Activated CD4-positive, alpha-beta T cell treated with anti-CD3 and anti-CD28 coated beads, Interleukin-2, amount 50 U/mL, for 24 hours (primary cell): ENCODE data around the gene TIGIT.

Experiments
- DNase-seq, 2 donors: peaks; one replicate each; pipeline ENCODE4 v3.0.0-alpha.2; 2020; ENCODE audit warnings: low read depth in 1 of 2, low spot score in 1 of 2

Gene TIGIT

DNA sequence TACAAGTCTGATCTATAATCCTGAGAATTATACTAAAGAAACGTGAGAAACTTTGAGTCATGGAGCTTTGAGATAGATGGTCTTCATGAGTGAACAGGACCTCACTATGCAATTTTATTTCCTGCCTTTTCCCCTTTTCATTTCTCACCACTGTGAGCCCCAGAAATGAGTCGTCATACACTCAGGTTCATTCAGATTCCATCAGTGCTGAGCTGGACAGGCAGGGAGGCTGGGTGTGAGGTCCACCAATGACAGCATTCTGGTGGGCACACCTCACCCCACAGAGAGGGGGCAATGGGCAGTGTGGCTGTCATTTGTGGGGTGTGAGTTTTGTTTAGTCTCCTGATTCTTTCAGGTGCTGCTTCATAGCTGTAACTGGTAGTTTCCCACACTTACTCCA is 16.9 kb downstream of the TIGIT start:
- no peak for DNase-seq

DNA sequence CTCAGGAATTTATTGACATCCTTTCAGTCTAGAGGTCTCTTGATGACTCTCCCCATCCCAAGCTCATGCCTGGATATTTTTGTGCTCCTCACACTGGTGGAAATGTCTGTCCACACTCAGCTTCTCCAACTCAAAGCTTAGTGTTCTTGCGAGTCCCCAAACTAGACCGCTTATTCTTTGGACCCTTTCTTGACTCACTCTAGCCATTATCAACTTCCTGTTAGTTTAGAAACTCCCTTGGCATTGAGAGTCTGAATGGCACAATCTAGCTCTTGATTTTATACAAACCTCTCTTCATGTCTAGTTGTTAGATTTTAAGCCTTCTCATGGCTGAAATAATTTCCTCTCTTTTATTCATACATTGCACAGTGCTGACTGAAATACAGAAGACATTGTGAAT is 19.6 kb downstream of the TIGIT start:
- no peak for DNase-seq

DNA sequence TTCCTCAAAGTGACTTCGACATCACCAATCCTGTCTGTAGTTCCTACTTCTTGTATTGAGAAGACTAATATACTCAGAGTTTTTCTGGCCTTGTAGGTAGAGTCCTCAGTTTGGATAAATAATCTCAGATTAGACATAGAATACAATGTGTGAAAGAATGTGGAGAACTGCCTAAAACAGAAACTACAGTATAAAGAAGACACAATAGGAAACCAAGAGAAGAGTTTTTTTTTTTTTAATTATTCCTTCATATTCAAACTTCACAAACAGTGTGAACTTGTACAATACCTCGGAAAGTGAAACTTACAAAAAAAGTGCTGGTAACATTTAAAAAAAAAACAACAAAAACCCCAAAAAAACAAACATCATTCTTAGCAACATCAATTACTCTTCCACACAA is 20.5 kb downstream of the TIGIT start:
- DNase-seq, result no peak

DNA sequence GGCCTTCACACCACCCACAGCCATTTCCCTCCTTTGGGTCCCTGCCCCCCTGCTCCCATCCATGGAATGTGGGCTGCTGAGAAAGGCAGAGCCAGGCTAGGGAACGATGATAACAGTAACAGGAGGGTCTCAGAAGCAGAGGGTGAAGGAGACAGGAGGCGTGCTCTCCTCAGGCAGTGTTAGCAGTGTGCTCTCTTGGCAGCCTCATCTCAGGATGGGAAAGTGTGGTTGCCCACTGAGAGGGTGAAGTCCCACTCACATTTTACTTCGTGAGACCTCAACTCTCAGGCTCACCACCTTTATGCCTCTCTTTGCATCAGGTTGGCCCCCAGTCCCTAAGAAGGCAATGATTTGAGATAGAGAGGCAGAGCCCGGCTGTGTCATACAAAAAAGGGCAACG is 24.5 kb downstream of the TIGIT start:
- DNase-seq, result no peak

DNA sequence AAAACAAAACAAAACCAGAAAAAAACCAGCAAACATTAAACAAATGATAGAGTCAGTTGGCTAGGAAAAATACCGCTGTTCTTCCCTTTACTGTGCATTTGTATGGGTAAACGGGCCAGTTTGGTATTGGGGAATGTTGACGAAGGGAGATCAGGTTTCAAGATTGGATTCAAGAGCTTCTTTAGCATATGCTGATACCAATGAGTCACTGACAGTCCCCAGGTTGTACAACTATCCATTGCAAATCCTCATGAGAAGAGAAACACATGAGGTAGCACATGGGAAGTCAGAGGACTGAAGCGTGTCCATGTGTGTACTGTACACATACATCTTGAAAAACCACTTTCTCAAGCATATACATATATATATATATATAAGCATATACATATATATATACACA is 25.6 kb downstream of the TIGIT start:
- DNase-seq, result no peak

- no peak for DNase-seq
These were observed 26.4 kb downstream of the TIGIT start for GRCh38 chr3:114320246-114320645.

DNA sequence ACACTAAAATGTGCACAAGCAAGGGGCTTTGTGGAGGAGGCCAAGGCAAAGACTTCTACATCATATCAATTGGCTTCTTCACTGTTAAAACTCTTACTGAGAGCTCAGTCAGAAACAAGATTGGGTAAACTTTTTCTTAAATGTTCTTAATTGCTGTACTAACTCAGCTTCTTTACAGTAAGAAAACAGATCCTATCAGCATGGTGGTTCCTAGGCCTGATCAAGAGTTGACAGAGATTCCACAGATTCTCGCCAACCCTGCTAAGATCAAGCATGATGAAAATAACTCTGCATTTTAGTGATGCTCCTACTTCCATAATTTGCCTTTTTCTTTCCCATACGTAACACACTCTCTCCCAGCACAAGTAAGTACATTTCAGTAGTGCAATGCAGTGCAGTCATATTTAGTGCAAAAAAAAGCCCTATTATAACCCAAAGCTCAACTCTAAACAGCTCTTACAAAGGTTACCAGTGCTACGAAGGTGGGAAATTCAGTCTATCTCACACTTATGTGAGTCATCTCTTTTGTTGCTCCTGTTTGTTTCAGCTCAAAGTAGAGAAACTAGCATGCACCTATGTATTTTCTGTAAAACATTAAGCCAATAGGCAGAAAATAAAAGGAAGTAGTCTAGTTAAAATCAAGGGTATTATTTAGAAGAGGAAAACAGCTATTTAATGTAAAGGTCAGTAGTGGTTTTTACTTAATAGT is 29.9 kb downstream of the TIGIT start:
- DNase-seq, result no peak

- no peak for DNase-seq
These were observed 33.8 kb downstream of the TIGIT start for GRCh38 chr3:114327665-114328064.

GRCh38 chr3:114328345-114328744 is 34.5 kb downstream of the TIGIT start:
- no peak for DNase-seq

GRCh38 chr3:114329823-114330222 is 36.0 kb downstream of the TIGIT start:
- DNase-seq, result no peak

GRCh38 chr3:114331007-114331406 is 37.2 kb downstream of the TIGIT start:
- DNase-seq, result no peak

- DNase-seq, result no peak
These were observed 37.9 kb downstream of the TIGIT start for GRCh38 chr3:114331710-114332109.

GRCh38 chr3:114332342-114333179 is 38.7 kb downstream of the TIGIT start:
- no peak for DNase-seq

- no peak for DNase-seq
These were observed 39.5 kb downstream of the TIGIT start for GRCh38 chr3:114333180-114333922.

GRCh38 chr3:114333923-114334240 is 40.1 kb downstream of the TIGIT start:
- DNase-seq, result no peak

DNA sequence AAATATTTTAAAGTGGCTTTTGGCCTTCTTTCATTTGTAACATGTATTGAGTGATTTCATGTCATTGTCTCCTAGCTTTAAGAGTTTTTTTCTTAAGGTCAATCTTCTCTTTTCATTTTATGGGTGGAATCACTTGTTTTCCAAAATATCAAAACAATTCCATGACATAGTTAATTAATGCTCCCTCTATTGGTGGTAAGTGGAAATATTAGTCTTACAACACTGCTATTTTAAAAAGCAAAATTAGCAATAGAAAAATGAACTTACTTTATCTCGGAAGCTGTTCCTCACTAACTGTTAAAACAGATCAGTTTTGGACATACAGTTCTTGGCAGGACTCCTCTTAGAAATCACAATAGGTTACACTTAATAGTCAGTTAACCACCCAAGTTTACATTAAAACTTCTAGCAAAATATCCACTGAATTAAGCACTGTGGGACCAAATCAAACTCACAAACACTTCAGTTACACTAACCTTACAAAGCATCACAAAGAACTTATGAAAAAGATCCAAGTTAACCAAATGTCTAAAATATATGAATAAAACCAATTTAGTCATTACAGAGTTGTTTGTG is 42.4 kb downstream of the TIGIT start:
- no peak for DNase-seq

GRCh38 chr3:114336857-114337256 is 43.0 kb downstream of the TIGIT start:
- no peak for DNase-seq

DNA sequence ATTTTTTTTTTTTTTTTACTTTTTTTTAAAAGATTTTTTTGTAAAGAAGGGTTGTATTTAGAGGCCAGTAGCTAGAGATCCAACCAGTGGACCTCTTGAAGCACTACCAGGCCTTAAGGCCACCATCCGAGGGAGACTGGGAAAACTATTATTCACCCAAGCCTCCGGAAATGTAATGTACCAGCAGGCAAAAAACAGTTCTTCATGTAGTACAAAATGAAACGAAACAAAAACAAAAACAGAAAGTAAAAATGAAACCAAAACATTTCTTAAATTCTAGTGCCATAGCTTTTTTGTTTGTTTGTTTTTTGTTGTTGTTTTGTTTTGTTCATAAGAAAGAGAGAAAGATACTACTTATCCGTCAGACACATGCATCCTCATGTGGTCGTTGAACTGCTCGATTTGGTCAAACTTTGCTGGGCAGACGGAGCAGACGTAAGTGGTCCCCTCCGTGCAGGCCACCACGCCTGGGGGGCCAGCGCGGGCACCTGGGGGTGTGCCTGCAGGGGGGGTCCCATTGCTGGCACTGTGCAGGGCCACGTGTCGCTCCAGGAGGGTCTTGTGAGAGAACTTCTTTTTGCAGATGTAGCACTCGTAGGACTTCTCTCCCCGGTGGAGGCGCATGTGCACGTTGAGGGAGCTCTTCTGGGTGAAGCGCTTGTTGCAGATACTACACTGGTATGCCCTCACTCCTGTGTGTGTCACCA is 45.0 kb downstream of the TIGIT start:
- DNase-seq, result no peak

- no peak for DNase-seq
These were observed 50.7 kb downstream of the TIGIT start for GRCh38 chr3:114344492-114344891.

DNA sequence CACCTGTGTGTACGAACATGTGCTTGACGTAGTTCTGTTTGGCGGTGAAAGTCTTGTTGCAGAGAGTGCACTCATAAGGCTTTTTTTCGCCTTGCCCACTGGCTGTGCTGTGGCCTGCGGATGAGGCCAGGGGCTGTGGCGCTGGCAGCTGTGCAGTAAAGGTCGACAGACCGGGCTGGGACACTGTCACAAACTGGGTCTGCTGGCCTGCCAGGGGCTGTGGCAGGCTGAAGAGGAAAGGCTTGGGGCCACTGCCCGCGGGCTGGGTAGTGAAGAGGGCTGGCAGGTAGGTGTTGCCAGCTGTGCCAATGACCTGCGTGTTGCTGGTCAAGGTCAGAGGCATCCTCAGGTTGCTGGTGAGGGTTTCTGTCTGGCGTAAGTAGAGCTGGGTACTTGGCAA is 56.4 kb downstream of the TIGIT start:
- DNase-seq, result no peak

DNA sequence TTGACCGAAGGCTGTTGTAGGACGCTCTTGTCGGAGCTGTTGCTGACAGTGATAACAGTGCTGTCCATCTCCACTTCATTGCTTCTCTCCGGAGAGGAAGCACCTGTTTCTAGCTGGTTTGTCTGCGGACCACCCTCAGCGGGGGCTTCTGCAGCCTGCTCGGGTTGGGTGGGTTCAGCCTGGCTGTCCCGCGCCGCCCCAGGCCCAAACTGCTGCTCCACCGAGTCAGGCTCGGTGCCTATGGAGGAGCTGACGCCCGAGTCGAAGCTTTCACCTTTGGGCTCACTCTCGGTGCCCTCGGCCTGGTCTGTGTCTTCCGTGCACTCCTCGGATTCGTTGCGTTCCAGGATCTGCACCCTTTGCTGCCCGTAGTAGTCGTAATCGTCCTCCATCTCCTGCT is 56.9 kb downstream of the TIGIT start:
- no peak for DNase-seq
